Calu3 (cell line): Measurements from ENCODE around the gene FCGBP. TPM values are rescaled to one million over a fixed set of nuclear protein-coding genes. Genes with fewer than 3 reads are reported as not detected.

Experiments
- BruUV-seq: library from RNA; stranded (reverse); fragments of 400-500 nt; replicated peaks from 2 replicates; lab custom pipeline; 2021; lab: Mats Ljungman, UMichigan
- CTCF ChIA-PET: fragments of 300-600 bp; sonication (Branson Sonifier 250); formaldehyde crosslinking; loops from one replicate; lab custom pipeline; 2022; ENCODE audit warnings: antibody characterized with exemption; lab: Charles Lee
- DNase-seq: peaks from one replicate; pipeline ENCODE4 v3.0.0; 2022
- H3K27ac Mint-ChIP-seq: one replicate; pipeline ENCODE4 v1.8.0; 2022; ENCODE audit warnings: mixed read lengths; ENCODE audit not compliant: unreplicated experiment
- H3K27me3 Mint-ChIP-seq: one replicate; pipeline ENCODE4 v1.8.0; 2022; ENCODE audit warnings: mixed read lengths; ENCODE audit not compliant: unreplicated experiment
- H3K36me3 Mint-ChIP-seq: one replicate; pipeline ENCODE4 v1.8.0; 2022; ENCODE audit warnings: mild to moderate bottlenecking, moderate library complexity, mixed read lengths; ENCODE audit not compliant: insufficient read depth, unreplicated experiment
- H3K4me1 Mint-ChIP-seq: one replicate; pipeline ENCODE4 v1.8.0; 2022; ENCODE audit warnings: mild to moderate bottlenecking, low read depth, mixed read lengths; ENCODE audit not compliant: unreplicated experiment
- H3K4me3 Mint-ChIP-seq: one replicate; pipeline ENCODE4 v1.8.0; 2022; ENCODE audit warnings: mild to moderate bottlenecking, low read depth, moderate library complexity, mixed read lengths; ENCODE audit not compliant: unreplicated experiment
- H3K9me3 Mint-ChIP-seq: one replicate; pipeline ENCODE4 v1.8.0; 2022; ENCODE audit warnings: low read depth, mixed read lengths; ENCODE audit not compliant: unreplicated experiment
- CTCF ChIP-seq: fragments of 200-600 bp; IDR thresholded peaks from one replicate; pipeline ENCODE4 v1.8.0; 2022; ENCODE audit warnings: antibody characterized with exemption; ENCODE audit not compliant: unreplicated experiment
- intact Hi-C: fragments of 100-400 bp; cut with micrococcal nuclease; formaldehyde crosslinking; loops from one replicate; pipeline ENCODE4 v1.10.0; 2022; ENCODE audit not compliant: unreplicated experiment
- total RNA-seq: library from RNA; stranded (reverse); gene quantifications from 2 replicates; pipeline ENCODE4 v1.2.3, GENCODE V29; 2022

The FCGBP gene
- total RNA-seq, 1 experiment from 2014 or later, result 3.7 TPM

- peaks cover 6% of the 10 kb centered on the region for H3K9me3 Mint-ChIP-seq
- peaks cover 71% of the 10 kb centered on the region for H3K36me3 Mint-ChIP-seq
- H3K4me1 Mint-ChIP-seq, result peaks cover 39% of the 10 kb centered on the region
- peak overlapping the region; percentile 87 for H3K27ac Mint-ChIP-seq
- CTCF ChIA-PET, result interaction anchor here (0.6 to 2.5 kb wide), 18 partner anchors 10 to 1173 kb away, joined by 3 to 34 read pairs (median 10); partner anchors contain the start of genes DYRK1B, FBL, ZNF546 and ZNF780A
- H3K27me3 Mint-ChIP-seq, result no peaks in the 10 kb centered on the region
- peak overlapping the region; percentile 99 for H3K4me3 Mint-ChIP-seq
- intact Hi-C loops, result loop anchor here (2.0 to 5.0 kb wide), 3 partner anchors 59 to 179 kb away; no protein-coding TSS in a partner anchor
- TF ChIP-seq CTCF, result no peak
- DNase-seq, result no peak
- BruUV-seq, result no TSS peak
These were observed 37.1 kb upstream of the FCGBP start for GRCh38 chr19:39971380-39972035.

GRCh38 chr19:39970675-39971379 is 36.4 kb upstream of the FCGBP start, which contains the start of gene PSMC4:
Gene PSMC4 (plus strand): TSS chr19:39971165. CDS start chr19:39971203, 38 bp downstream.
- peaks cover 66% of the 10 kb centered on the region for H3K36me3 Mint-ChIP-seq
- peaks cover 6% of the 10 kb centered on the region for H3K9me3 Mint-ChIP-seq
- H3K4me3 Mint-ChIP-seq, result peak within 1 kb of the TSS; percentile 99
- intact Hi-C loops, result loop anchor here (1.0 to 5.0 kb wide), 4 partner anchors 27 to 179 kb away; no protein-coding TSS in a partner anchor
- H3K4me1 Mint-ChIP-seq, result peaks cover 39% of the 10 kb centered on the region
- no peaks in the 10 kb centered on the region for H3K27me3 Mint-ChIP-seq
- peak; percentile 100 for DNase-seq
- CTCF ChIA-PET, result interaction anchor here (0.7 to 2.5 kb wide), 22 partner anchors 10 to 1173 kb away, joined by 3 to 34 read pairs (median 9); partner anchors contain the start of genes DYRK1B, FBL, ZNF546 and ZNF780A
- BruUV-seq, result no TSS peak
- TF ChIP-seq CTCF, result peak; percentile 77
- peak within 1 kb of the TSS; percentile 87 for H3K27ac Mint-ChIP-seq

- H3K4me3 Mint-ChIP-seq, result peak overlapping the region; percentile 99
- BruUV-seq, result TSS peak; percentile 90
- peaks cover 2% of the 10 kb centered on the region for H3K9me3 Mint-ChIP-seq
- peaks cover 62% of the 10 kb centered on the region for H3K36me3 Mint-ChIP-seq
- no peaks in the 10 kb centered on the region for H3K27me3 Mint-ChIP-seq
- TF ChIP-seq CTCF, result no peak
- no peak for DNase-seq
- CTCF ChIA-PET, result interaction anchor here (0.7 to 2.5 kb wide), 21 partner anchors 9 to 206 kb away, joined by 3 to 34 read pairs (median 9); partner anchors contain the start of genes DYRK1B, FBL, ZNF546 and ZNF780A
- H3K4me1 Mint-ChIP-seq, result peaks cover 39% of the 10 kb centered on the region
- intact Hi-C loops, result loop anchor here (1.0 to 5.0 kb wide), 4 partner anchors 26 to 178 kb away; no protein-coding TSS in a partner anchor
- peak overlapping the region; percentile 87 for H3K27ac Mint-ChIP-seq
These were observed 35.9 kb upstream of the FCGBP start for GRCh38 chr19:39970425-39970674.

GRCh38 chr19:39969681-39970424 is 35.4 kb upstream of the FCGBP start:
- Mint-ChIP-seq H3K27me3 (no peaks in the 10 kb centered on the region), H3K9me3 (peaks cover 2% of the 10 kb centered on the region), H3K36me3 (peaks cover 57% of the 10 kb centered on the region), H3K4me1 (peaks cover 39% of the 10 kb centered on the region), H3K4me3 (peak overlapping the region; percentile 99), H3K27ac (peak overlapping the region; percentile 87)
- BruUV-seq, result no TSS peak
- TF ChIP-seq CTCF, result no peak
- DNase-seq, result no peak
- intact Hi-C loops, result loop anchor here (1.0 to 5.0 kb wide), 4 partner anchors 26 to 178 kb away; no protein-coding TSS in a partner anchor
- CTCF ChIA-PET, result interaction anchor here (0.5 to 2.5 kb wide), 23 partner anchors 9 to 1705 kb away, joined by 3 to 34 read pairs (median 9); partner anchors contain the start of genes DYRK1B, FBL, ZNF546 and ZNF780A
